NCI-H2196 treated with DMSO at 0.1 percent for 48 hours (cell line): ENCODE data around the gene SHH.

Experiments
- DNase-seq: peaks from one replicate; lab custom pipeline; 2025; ENCODE audit not compliant: unreplicated experiment; lab: John Stamatoyannopoulos, UW

Gene SHH

GRCh38 chr7:155792999-155793560, 19.2 kb downstream of the SHH start:
- DNase-seq: no peak

GRCh38 chr7:155792315-155792960, 19.8 kb downstream of the SHH start:
- no peak for DNase-seq

GRCh38 chr7:155791836-155792235, 20.4 kb downstream of the SHH start:
- no peak for DNase-seq

- no peak for DNase-seq
These were observed 21.0 kb downstream of the SHH start for GRCh38 chr7:155791214-155791737.

- DNase-seq: no peak
These were observed 21.6 kb downstream of the SHH start for GRCh38 chr7:155790666-155791065.

GRCh38 chr7:155789001-155789725, 23.1 kb downstream of the SHH start:
- no peak for DNase-seq

- no peak for DNase-seq
These were observed 23.7 kb downstream of the SHH start for GRCh38 chr7:155788616-155789000.

- DNase-seq: no peak
These were observed 25.0 kb downstream of the SHH start for GRCh38 chr7:155787171-155787851.

- DNase-seq: no peak
These were observed 25.8 kb downstream of the SHH start for GRCh38 chr7:155786491-155786890.

- no peak for DNase-seq
These were observed 26.7 kb downstream of the SHH start for GRCh38 chr7:155785536-155785935.

GRCh38 chr7:155782466-155782865, 29.8 kb downstream of the SHH start:
- no peak for DNase-seq

- no peak for DNase-seq
These were observed 30.8 kb downstream of the SHH start for GRCh38 chr7:155781433-155781832.

GRCh38 chr7:155780884-155781283, 31.4 kb downstream of the SHH start:
- DNase-seq: no peak

GRCh38 chr7:155778349-155778748, 33.9 kb downstream of the SHH start:
- DNase-seq: no peak

- DNase-seq: no peak
These were observed 35.7 kb downstream of the SHH start for GRCh38 chr7:155776606-155777005.

GRCh38 chr7:155775691-155776090, 36.6 kb downstream of the SHH start:
- DNase-seq: no peak

- no peak for DNase-seq
These were observed 37.3 kb downstream of the SHH start for GRCh38 chr7:155774947-155775346.

GRCh38 chr7:155773531-155773930, 38.7 kb downstream of the SHH start:
- DNase-seq: no peak

GRCh38 chr7:155770241-155770640, 42.0 kb downstream of the SHH start:
- DNase-seq: no peak

GRCh38 chr7:155769701-155770100, 42.6 kb downstream of the SHH start:
- no peak for DNase-seq
